HL-60/S4 (cell line): ENCODE data around the gene SHISA4.
"Not testable (repeated sequence)": the region's sequence is repeated elsewhere in the genome, so short reads cannot be mapped to it uniquely, and the experiment has no call there.

Source experiments
- in situ Hi-C: fragments of 300-500 bp; cut with MboI; formaldehyde crosslinking; loops from 2 replicates; pipeline ENCODE4 v1.14.3; 2022; ENCODE audit warnings: low sequenced_read_pairs

SHISA4 gene

DNA sequence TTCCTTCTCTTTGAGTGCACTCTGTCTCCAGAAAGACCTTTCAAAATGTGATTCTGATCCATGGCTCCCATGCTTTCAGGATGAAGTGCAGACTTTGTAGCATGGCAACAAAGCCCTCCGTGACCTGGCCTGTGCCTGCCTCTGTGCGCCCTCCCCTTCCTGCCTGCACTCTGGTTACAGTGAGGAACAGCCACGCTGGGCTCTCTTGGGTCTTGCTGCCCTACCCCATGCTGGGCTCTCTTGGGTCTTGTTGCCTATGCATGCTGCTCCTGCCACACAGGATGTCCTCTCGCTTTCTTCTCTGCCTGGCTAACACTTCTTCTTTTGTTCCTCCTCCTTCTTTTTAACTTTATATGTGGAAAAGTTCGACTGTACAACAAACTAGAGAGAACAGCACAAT lies 29.6 kb downstream of the SHISA4 start:
- in situ Hi-C loops: no loop called here

DNA sequence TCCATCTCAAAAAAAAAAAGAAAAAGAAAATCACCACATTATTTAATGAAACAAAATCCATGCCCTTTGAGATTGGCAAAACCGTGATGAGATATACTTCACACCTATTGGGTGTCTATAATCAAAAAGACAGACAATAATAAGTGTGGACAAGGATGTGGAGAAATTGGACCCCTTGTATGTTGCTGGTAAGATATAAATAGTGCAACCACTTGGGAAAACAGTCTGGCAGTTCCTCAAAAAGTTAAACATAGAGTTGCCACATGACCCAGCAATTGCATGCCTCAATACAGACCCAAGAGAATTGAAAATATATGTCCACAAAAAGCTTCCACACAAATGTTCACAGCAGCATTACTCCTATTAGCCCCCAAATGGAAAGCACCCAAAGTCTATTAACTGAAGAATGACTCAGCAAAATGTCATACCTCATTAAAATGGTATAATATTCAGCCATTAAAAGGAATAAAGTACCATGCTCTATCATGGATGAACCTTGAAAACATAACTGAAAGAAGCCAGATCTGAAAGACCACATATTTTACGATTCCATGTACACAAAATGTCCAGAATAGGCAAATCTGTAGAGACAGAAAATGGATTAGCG lies 33.4 kb downstream of the SHISA4 start:
- in situ Hi-C loops: no loop called here

DNA sequence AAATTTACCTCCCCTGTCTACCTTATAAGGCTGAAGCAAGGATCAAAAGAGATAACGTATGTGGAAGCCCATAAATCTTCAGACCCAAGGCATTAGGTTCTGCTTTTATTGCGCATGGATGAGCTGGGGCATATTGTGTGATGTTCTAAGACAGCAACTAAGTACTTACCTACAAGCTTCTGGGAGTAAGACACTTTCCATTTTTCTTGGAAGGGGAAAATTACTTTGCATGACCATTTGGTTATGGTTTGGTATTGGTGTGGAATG lies 36.5 kb downstream of the SHISA4 start:
- in situ Hi-C loops: no loop called here

DNA sequence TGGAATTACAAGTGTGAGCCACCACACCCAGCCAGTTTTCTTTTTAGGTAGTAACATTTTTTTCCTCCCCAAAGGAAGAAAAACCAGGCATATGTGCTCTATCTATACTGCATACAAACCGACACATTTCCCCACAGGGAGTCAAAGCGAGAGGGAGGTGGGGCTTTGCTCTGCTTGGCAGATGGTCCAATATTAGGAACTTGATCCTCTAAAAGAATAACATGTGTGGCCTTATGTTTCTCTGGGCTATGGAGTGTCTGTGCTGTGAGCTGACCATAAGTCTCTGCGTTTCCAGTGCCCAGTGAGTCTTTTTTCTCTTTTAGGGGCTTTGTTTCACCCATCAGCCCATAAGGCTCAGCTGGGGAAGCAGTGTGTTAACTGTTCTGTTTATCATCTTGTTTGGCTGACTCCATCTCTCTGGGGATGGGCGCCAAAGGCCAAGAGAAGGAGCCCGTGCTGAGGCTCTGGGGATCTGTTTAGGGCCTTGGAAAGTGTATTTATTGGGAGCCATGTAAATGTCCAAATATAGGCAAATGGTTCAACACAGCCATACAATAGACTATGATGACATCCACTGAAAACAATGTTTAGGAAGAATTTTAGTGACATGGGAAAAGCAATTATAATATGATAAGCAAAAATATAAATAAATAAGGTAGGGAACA lies 37.4 kb downstream of the SHISA4 start:
- in situ Hi-C loops: no loop called here

DNA sequence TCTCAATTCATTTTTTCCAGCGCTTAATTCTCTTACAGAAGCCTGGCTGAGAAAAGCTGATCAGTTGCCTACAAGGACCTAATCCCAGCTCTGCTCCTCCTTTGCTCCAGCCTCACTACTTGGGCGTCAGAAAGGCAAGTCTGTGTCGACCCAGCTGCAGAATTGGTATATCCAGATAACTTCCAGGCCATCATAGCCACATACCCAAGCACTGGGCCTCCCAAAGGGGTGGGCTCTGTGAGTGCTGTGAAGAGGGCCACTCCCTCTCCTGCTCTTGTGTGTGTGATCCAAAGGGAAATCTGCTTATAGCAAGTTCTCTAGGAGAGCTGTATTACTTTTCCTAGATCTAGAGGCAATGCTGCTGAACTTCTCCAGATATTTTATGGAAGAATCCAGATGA lies 39.6 kb downstream of the SHISA4 start:
- in situ Hi-C loops: no loop called here

DNA sequence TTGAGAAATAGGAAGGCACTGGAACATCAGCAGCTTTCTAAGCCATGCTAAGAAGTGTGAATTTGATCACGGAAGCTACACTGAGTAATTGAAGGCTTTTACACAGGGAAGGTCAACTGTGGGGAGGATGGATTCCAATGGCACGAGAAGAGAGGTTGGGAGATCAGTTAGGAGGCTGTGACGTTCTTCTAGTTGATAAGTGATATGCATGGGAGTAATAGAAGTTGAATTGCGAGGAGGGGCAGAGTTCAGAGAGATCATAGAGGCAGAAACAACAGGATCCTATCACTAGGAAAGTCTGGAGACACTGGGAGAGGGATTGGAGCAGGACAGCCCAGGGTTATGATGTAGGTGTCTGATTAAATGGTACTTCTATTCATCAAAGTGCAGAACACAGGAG lies 41.4 kb downstream of the SHISA4 start:
- in situ Hi-C loops: no loop called here

DNA sequence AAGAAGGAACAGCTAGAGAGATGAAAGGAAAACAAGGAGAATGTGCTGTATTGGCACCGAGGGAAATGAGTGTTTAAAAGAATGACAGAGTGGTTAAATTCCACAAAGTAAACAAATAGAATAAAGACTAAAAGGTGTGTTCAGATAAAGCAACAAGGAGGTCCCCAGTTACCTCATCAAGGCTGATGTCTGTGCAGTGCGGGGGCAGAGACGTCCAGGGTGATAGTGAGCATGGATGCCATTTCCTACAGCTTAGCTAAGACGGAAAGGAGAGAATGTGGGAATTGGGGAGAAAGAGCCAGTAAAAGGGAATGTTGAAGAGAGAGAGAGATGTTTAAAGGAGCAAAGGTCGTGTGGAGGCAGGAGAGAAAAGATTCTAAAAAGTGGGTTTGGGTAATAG lies 42.1 kb downstream of the SHISA4 start:
- in situ Hi-C loops: no loop called here

DNA sequence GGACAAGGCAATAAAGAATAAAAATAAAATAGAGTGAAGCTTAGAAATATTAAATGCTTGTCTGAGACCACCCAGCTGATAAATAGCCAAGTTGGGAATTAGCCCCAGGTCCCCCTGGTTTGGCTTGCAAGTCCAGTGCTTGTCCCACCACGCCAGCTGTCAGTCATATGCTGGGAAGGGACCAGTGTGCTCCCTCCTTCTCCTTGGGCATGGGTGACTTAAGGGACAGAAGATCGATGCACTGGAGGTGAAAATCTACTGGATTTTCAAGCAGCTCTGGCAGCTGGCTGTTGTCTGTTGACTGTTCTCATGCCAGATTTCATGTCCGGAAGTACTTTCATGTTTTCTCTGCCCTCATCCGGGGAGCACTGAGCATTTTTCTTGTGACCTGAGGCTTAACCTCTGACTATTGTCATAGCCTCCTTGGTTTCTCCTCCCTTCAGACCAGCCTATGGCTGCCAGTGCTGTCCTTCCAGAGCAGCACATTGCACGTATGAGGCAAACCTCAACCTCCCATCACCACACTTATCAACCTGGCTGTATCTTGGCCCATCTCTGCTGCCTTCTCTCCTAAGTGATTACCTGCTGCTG lies 45.2 kb downstream of the SHISA4 start:
- in situ Hi-C loops: no loop called here

DNA sequence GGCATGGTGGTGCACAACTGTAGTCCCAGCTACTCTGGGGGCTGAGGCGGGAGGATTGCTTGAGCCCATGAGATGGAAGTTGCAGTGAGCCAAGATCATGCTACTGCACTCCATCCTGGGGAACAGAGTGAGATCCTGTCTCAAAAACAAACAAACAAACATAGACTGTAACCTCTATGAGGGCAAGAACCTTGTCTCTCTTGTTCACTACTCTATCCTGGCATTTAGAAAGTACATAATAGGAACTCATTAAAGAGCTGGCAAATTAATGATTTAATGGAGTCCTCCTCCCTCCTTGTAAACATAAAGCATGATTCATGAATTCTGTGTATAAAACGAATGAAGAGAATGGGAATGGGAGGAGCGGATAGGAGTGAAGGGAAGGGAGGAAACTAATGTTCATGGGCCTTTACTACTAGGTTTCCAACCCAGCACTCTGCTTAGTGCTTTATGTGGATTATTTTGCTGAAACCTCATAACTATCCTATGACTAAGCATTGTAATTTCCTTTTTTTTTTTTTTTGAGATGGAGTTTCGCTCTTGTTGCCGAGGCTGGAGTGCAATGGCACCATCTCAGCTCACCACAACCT lies 49.0 kb downstream of the SHISA4 start:
- in situ Hi-C loops: no loop called here

DNA sequence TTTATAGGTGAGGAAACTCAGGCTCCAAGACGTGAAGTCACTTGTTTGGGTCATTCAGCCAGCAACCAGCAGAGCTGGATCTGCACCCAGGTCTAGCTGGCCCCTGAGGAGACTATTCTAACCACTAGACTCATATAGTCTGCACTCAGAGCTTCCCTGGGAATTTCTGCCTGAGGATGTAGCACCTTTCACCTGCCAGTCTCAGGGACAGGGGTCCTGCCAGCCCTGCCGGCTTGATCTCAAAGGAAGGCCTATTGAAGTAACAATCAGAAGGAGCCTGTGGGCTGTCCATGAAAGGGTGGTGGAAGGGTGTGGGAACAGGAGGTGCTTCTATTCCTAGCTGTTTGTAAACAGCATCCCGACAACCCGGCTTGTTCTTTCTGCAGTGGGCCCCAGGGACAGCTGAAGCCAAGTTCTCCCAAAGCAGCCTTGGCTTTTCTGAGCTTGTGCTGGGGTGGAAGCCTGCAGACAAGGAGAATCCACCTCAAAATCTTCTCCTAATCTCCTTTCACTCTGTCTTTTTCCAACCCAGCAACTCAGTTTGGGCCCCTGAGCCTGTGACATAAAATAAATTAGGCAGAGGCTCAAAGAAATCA lies 49.8 kb downstream of the SHISA4 start:
- in situ Hi-C loops: no loop called here

DNA sequence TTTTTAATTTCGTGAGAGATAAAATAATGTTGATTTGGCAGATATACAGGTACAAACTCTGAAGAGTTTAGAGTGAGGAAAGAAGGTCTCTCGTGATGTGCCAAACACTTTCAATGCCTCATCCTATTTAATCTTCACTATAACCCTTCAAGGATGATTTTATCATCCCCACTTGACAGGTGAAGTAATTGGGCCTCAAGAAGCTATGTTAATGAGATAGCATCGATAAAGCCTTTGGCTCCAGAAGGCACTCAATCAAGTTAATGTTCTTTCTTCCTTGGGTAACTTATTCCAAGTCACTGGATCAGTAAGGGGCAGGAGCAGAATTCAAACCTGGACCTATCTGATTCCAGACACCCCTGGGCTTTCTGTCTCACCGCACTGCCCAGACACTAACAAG lies 50.5 kb downstream of the SHISA4 start:
- in situ Hi-C loops: no loop called here

DNA sequence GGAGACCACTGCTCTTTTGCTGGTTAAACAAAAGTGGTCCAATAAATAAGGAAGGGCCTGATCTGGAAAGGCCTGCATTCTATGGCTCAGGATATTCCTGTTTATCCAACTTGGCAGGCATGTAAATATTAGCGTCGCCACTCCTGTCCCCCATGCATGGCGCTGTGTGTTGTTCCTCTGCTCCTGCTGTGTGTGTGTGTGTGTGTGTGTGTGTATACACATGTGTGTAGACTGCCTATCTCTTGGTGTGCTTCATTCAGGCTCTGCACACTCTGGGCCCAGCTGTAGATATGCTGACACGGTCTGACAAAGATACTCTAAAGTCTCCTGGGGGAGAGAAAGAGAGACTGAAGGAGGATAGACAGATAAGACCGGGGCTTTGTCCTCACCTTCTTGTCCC lies 50.9 kb downstream of the SHISA4 start:
- in situ Hi-C loops: no loop called here

DNA sequence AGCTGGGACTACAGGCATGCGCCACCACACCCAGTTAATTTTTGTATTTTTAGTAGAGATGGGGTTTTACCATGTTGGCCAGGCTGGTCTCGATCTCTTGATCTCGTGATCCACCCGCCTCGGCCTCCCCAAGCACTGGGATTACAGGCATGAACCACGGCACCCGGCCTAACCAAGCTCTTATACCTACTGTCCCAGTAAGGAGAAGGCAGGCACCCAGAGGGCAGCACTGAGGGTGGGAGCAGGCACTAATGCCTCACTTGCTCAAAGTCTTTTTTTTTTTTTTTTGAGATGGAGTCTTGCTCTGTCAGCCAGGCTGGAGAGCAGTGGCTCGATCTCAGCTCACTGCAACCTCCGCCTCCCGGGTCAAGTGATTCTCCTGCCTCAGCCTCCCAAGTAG lies 51.6 kb downstream of the SHISA4 start:
- in situ Hi-C loops: not testable (repeated sequence)

DNA sequence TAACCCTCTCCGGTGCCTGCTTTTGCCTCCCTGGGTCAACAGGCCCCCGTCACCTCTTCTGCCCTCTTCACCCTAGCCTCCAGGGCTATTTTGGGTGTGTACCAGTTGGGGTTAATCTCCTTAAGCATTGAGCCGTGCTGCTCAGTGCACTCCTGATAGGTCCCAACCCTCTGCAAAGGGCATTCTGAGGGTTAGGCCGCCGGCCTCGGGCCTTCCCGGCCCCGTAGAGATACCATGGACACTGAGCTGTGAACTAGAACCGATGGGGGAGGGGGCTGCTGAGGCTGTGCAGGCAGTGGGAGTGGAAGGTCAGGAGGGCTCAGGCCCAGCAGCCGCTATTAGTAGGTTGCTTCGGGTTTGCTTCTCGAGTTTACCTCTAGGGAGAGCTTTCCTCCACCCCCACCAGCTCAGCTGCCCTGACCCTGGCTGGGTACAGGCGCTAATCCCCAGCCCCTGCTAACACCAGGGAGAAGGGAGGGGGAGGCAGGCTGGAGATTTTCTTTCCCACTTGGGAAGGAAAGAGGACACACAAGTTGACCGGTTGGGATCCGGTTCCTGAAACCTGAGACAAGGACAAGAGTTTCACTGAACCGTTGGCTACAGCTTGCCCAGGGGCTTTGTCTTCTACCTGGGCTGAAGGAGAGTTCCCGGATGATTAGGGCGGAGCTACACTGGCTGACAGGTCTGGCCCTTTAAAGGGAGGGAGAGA lies 52.9 kb downstream of the SHISA4 start:
- in situ Hi-C loops: no loop called here

DNA sequence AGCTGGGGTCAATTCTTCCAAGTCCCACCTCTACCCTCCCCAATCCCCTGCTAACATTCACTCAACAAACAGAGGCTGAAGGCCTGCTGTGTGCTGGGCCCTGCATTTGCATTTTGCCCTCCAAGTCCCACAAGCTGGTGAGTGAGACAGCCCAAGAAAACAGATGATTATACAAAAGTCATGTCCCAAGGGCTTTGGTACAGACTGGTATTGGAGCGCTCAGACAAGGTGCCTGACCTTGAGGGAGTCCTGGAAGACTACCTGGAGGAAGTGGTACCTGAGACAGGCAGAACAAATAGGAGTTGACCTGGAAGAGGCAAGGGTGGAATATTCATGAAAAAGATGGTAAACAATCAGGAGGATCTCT lies 53.4 kb downstream of the SHISA4 start:
- in situ Hi-C loops: no loop called here
